Prostate gland (tissue), 2 donors: ENCODE data around the gene TMEM200B.

Experiments used
- POLR2A ChIP-seq: fragments of 450-650 bp; IDR thresholded peaks from one replicate; pipeline ENCODE4 v1.6.1; 2016; ENCODE audit warnings: antibody characterized with exemption, mild to moderate bottlenecking
- TF ChIP-seq, protein P1 (sequence below), 4 experiments: fragments of 200-600 bp in 2 of 4; fragments of 450-650 bp in 2 of 4; sonication (generic) in 2 of 4; IDR thresholded peaks; 1 replicate in 3 of 4; 2 replicates in 1 of 4; pipeline ENCODE4 v1.5.1; 2016 to 2019; ENCODE audit warnings: antibody characterized with exemption in 4 of 4, mild to moderate bottlenecking in 2 of 4, moderate library complexity in 2 of 4

DNA sequence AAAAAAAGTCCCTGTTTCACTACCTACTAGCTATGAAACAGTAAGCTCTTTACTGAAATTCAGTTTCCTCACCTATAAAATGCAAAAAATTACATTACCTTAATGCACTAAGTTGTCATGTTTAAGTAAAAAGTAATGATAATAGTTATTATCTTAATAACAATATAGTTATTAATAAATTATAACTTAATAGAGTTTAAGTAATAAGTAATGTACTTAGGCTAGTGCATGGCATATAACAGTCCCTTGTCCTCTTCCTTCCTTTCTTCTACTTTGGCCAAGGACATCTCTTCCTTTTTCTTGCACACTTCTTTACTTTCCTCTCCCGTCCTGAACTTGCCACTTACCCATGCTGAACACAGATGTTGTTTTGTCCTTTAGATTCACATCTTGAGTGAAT is 9.0 kb downstream of the TMEM200B start:
- TF ChIP-seq, protein P1, sequence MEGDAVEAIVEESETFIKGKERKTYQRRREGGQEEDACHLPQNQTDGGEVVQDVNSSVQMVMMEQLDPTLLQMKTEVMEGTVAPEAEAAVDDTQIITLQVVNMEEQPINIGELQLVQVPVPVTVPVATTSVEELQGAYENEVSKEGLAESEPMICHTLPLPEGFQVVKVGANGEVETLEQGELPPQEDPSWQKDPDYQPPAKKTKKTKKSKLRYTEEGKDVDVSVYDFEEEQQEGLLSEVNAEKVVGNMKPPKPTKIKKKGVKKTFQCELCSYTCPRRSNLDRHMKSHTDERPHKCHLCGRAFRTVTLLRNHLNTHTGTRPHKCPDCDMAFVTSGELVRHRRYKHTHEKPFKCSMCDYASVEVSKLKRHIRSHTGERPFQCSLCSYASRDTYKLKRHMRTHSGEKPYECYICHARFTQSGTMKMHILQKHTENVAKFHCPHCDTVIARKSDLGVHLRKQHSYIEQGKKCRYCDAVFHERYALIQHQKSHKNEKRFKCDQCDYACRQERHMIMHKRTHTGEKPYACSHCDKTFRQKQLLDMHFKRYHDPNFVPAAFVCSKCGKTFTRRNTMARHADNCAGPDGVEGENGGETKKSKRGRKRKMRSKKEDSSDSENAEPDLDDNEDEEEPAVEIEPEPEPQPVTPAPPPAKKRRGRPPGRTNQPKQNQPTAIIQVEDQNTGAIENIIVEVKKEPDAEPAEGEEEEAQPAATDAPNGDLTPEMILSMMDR (IDR thresholded peaks at IDR 0.05), result no peak
- no peak for TF ChIP-seq POLR2A
